Nasal cavity respiratory epithelium epithelial cell of viscerocranial mucosa (primary cell): ENCODE data around the gene KCP. TPM values are rescaled to one million over a fixed set of nuclear protein-coding genes. Genes with fewer than 3 reads are reported as not detected.

Experiments used
- total RNA-seq: library from RNA; depleted of rRNA; stranded (reverse); fragments of >200 nt; gene quantifications from 2 replicates; pipeline ENCODE4 v1.2.3, GENCODE V29; 2014

Gene KCP
- under 0.01 and 2.2 TPM in 2 replicates for total RNA-seq

DNA sequence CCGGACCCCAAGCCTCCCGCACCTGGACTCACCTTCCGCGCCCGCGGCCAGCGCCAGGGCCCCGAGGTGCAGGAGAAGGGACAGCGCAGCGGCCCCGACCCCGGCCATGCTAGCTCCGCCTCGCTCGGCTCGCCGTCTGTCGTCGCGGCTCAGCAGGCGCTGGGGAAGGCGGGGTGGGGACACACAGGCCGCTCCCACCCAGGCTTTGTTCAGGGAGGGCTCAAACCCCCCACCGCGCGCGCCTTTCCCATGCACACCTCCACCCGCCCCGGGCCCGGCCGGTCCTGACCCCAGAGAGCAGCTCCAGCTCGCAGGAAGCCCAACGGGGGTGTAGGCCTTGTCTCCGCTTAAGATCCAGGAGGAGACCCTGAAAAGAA, at the start of gene KCP:
TSS of gene KCP (minus strand) at position 141 of the 377 bp plus-strand sequence. CDS start at position 108, 33 bp downstream.

DNA sequence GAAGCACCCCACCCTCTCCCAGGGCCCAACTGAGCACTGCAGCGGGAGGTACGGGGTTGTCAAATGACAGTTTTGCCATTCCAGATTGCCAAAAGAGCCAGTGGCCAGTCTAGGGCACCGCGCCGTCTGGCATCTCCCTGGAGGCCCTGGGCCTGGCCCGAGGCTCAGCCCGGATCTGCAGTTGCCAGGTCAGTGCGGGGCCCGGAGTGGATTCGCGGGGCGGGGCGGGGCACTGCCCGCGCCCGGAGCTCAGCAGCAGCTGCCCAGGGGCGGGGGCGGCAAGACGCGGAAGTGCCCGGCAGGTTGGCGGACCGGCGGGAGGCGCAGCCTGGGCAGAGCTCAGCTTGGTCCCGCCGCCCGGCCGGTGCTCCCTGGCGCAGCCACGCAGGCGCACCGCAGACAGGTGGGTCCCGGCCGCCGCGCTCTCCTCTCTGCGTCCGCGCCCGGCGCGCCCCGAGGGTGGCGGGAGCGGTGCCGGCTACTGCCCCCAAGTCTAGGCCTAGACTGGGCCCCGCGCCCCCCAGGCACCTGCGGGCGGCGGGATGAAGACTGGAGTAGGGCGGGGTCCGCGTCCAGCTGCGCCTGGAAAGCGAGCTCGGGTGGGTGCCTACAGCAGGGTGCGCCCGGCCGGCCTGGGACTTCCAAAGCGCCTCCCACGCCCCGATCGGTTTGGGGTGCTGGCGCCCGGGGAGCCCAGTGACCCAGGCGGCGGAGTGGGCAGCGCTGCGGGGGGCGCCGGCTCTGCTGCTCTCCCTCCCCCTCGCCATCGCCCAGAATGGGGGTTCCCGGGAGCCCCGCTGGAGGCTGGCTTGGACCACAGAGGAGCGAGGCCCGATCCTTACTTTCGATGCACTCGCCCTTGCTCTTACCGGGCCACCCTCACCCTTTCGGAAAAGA, 27.4 kb upstream of the KCP start, which contains the start of gene IRF5:
TSS of gene IRF5 (plus strand) at position 281 of the 897 bp plus-strand sequence. CDS start 4,155 bp downstream, outside the sequence.

DNA sequence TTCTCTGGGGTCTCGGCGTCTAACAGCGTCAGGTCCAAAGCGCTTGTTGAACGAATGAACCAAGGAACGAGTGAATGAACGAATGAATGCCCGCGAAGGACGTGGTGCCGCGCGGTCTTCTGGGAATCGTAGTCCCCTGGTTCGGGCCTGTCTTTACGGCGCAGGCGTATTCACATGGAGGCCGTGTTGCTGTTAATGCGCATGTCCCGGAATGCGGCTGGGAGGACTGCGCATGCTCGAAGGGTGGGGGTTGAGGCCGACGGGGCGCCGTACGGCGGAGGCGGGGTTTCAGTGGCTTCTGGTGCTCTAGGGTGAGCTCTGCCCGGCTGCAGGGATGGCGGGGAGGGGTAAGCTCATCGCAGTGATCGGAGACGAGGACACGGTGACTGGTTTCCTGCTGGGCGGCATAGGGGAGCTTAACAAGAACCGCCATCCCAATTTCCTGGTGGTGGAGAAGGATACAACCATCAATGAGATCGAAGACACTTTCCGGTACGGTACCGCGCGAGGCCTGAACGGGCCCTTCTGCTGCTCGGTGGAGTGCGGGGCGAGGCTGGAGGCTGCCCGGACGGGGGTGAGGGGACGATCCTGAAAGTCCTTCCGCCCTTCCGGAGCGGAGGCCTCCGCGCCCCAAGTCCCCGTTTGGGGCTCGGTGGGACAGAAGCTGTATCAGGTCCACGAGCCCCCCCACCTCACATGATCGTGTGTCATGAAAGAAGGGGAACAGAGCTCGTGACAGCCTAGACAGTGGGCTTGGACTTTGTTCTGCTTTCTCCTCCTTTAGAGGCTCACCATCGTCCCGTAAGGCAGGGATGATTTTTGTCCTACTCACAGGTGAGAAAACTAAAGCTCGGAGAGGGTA, 47.7 kb downstream of the KCP start, which contains the start of gene ATP6V1F:
TSS of gene ATP6V1F (plus strand) at position 286 of the 862 bp plus-strand sequence. CDS start at position 335, 49 bp downstream.

DNA sequence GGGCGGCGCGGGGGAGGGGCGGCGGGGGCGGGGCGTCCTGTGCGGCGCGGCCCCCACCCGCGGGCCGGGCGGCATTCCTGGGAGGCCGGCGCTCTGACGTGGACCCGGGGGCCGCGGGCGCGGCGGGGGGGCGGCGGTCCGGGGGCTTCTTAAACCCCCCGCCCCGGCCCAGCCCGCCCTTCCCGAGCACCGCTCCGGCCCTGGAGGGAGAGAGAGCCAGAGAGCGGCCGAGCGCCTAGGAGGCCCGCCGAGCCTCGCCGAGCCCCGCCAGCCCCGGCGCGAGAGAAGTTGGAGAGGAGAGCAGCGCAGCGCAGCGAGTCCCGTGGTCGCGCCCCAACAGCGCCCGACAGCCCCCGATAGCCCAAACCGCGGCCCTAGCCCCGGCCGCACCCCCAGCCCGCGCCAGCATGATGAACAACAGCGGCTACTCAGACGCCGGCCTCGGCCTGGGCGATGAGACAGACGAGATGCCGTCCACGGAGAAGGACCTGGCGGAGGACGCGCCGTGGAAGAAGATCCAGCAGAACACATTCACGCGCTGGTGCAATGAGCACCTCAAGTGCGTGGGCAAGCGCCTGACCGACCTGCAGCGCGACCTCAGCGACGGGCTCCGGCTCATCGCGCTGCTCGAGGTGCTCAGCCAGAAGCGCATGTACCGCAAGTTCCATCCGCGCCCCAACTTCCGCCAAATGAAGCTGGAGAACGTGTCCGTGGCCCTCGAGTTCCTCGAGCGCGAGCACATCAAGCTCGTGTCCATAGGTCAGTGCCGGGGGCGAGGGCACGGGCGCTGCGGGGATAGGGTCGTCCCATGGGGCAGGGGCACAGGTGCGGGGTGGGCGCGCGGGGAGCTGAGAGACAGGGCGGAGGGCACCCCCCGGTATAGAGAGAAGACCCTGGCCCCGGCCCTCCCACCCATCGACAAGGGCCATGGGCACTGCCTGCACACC, 80.0 kb downstream of the KCP start, which contains the start of gene FLNC:
TSS of gene FLNC (plus strand) at position 176 of the 947 bp plus-strand sequence. CDS start at position 408, 232 bp downstream.

Other genes starting within 250 kb of the KCP start
- under 0.01 and 0.78 TPM in 2 replicates for gene GARIN1A, start 238.4 kb downstream of the KCP start, total RNA-seq
- 325 and 358 TPM in 2 replicates for gene CALU, start 171.3 kb downstream of the KCP start, total RNA-seq
- not detected in 2 replicates for gene OPN1SW, start 134.9 kb downstream of the KCP start, total RNA-seq
- gene CCDC136, start 118.7 kb downstream of the KCP start, total RNA-seq = under 0.01 and 0.28 TPM in 2 replicates
- 0.93 and 1.0 TPM in 2 replicates for gene FLNC, start 80.3 kb downstream of the KCP start, total RNA-seq
- gene ATP6V1F, start 47.9 kb downstream of the KCP start, total RNA-seq = 130 and 144 TPM in 2 replicates
- gene IRF5, start 27.2 kb upstream of the KCP start, total RNA-seq = 2.1 and 12.4 TPM in 2 replicates
- 74.5 and 92.5 TPM in 2 replicates for gene TNPO3, start 144.4 kb upstream of the KCP start, total RNA-seq
- 2.4 and 5.8 TPM in 2 replicates for gene TSPAN33, start 234.0 kb upstream of the KCP start, total RNA-seq